Measurements from ENCODE around the gene ZFAND4.
"Not testable (repeated sequence)": the region's sequence is repeated elsewhere in the genome, so short reads cannot be mapped to it uniquely, and the experiment has no call there.

ZFAND4 gene

GRCh38 chr10:45672181-45673073 lies at the start of gene ZFAND4:
Gene ZFAND4 (minus strand): TSS chr10:45672772. CDS start chr10:45663725, 9,047 bp downstream.
- peak; percentile 87 to 90 for DNase-seq (ENCODE audit: low read depth in 2 of 2)

GRCh38 chr10:45721503-45721902 lies 48.9 kb upstream of the ZFAND4 start:
- not testable (repeated sequence) for DNase-seq (ENCODE audit: low read depth in 2 of 2)

- DNase-seq (ENCODE audit: low read depth in 2 of 2), result not testable (repeated sequence)
Measured at GRCh38 chr10:45717642-45718041, 45.1 kb upstream of the ZFAND4 start.

GRCh38 chr10:45717053-45717452 lies 44.5 kb upstream of the ZFAND4 start:
- not testable (repeated sequence) for DNase-seq (ENCODE audit: low read depth in 2 of 2)

GRCh38 chr10:45711223-45711622 lies 38.7 kb upstream of the ZFAND4 start:
- DNase-seq (ENCODE audit: low read depth in 2 of 2), result not testable (repeated sequence)

- not testable (repeated sequence) for DNase-seq (ENCODE audit: low read depth in 2 of 2)
Measured at GRCh38 chr10:45710200-45710796, 37.7 kb upstream of the ZFAND4 start.

- DNase-seq (ENCODE audit: low read depth in 2 of 2), result not testable (repeated sequence)
Measured at GRCh38 chr10:45678467-45678866, 5.9 kb upstream of the ZFAND4 start.

- no peak for DNase-seq (ENCODE audit: low read depth in 2 of 2)
Measured at GRCh38 chr10:45675388-45675787, 2.8 kb upstream of the ZFAND4 start.

GRCh38 chr10:45673074-45673648 lies 589 bp upstream of the ZFAND4 start:
- DNase-seq (ENCODE audit: low read depth in 2 of 2), result no peak

- not testable (repeated sequence) for DNase-seq (ENCODE audit: low read depth in 2 of 2)
Measured at GRCh38 chr10:45671300-45671699, 1.3 kb downstream of the ZFAND4 start.

GRCh38 chr10:45669897-45670296 lies 2.7 kb downstream of the ZFAND4 start:
- not testable (repeated sequence) for DNase-seq (ENCODE audit: low read depth in 2 of 2)

- DNase-seq (ENCODE audit: low read depth in 2 of 2), result no peak
Measured at GRCh38 chr10:45660876-45661411, 11.6 kb downstream of the ZFAND4 start.

GRCh38 chr10:45657033-45657926 lies 15.3 kb downstream of the ZFAND4 start:
- no peak for DNase-seq (ENCODE audit: low read depth in 2 of 2)

GRCh38 chr10:45655219-45655618 lies 17.4 kb downstream of the ZFAND4 start:
- DNase-seq (ENCODE audit: low read depth in 2 of 2), result no peak

GRCh38 chr10:45654753-45655141 lies 17.8 kb downstream of the ZFAND4 start:
- not testable (repeated sequence) for DNase-seq (ENCODE audit: low read depth in 2 of 2)

GRCh38 chr10:45653454-45653853 lies 19.1 kb downstream of the ZFAND4 start:
- DNase-seq (ENCODE audit: low read depth in 2 of 2), result no peak

- DNase-seq (ENCODE audit: low read depth in 2 of 2), result no peak
Measured at GRCh38 chr10:45652511-45652910, 20.1 kb downstream of the ZFAND4 start.

- DNase-seq (ENCODE audit: low read depth in 2 of 2), result no peak
Measured at GRCh38 chr10:45649296-45649695, 23.3 kb downstream of the ZFAND4 start.

- no peak for DNase-seq (ENCODE audit: low read depth in 2 of 2)
Measured at GRCh38 chr10:45647118-45647517, 25.5 kb downstream of the ZFAND4 start.

GRCh38 chr10:45646384-45647050 lies 26.1 kb downstream of the ZFAND4 start:
- DNase-seq (ENCODE audit: low read depth in 2 of 2), result no peak

GRCh38 chr10:45644527-45644926 lies 28.0 kb downstream of the ZFAND4 start:
- DNase-seq (ENCODE audit: low read depth in 2 of 2), result no peak

Measured in stimulated activated CD8-positive, alpha-beta memory T cell treated with anti-CD3 and anti-CD28 coated beads, Interleukin-7, amount 100 ng/mL, for 1 hour (primary cell).